CD4-positive, alpha-beta T cell treated with Interleukin-4 for 4 hours (primary cell): ENCODE measurements around the gene UCN2.

Experiments used
- DNase-seq: peaks from one replicate; pipeline ENCODE4 v3.0.0-alpha.2; 2020

The UCN2 gene

DNA sequence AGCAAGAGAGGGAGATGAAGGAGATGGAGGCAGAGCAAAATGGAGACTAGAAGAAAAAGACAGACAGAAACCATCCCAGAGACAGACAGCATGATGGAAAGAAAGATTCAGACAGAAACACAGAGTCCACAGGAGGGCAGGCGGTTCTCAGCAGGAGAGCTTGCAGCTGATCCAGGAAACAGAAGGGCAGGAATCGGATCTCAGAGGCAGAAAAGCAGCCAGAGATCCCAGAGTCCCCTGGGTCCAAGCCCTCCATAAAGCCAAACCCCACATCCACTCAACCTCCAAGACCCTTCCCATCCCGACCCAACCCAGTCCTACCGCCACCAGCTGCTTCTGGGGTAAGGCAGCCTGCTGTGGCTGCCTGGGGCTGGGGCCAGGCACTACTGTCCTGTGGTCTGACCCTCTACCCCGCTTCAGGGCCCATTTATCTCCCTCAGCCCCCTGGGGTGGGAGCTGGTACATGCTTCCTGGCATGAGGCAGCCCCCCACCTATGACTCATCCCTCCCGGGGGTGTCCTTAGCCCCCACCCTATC lies at the start of gene UCN2:
Gene UCN2, minus strand, starts transcription at position 400 of the 537 bp plus-strand sequence. CDS start 657 bp downstream, outside the sequence.
- DNase-seq: no peak

- no peak for DNase-seq
Observed at GRCh38 chr3:48612309-48612708, 48.7 kb upstream of the UCN2 start.

GRCh38 chr3:48609088-48610005 lies 45.8 kb upstream of the UCN2 start, which contains the start of gene UQCRC1:
TSS of gene UQCRC1 (minus strand) at chr3:48609646. CDS start at chr3:48609620, 26 bp downstream.
- DNase-seq: peak; percentile 90

DNA sequence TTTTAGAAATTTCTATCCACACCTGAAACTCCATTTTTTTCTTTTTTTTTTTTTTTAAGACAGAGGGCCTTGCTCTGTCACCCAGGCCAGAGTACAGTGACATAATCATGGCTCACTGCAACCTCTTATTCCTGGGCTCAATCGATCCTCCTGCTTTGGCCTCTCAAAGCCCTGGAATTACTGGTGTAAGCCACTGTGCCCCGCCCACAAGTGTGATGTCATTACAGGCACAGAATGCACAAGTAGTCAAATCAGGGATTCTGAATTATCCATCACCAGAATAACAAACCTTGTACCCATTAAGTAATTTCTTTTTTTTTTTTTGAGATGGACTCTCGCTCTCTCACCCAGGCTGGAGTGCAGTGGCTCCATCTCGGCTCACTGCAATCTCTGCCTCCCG lies 43.9 kb upstream of the UCN2 start:
- DNase-seq: no peak

GRCh38 chr3:48601622-48601994 lies 38.0 kb upstream of the UCN2 start:
- no peak for DNase-seq

DNA sequence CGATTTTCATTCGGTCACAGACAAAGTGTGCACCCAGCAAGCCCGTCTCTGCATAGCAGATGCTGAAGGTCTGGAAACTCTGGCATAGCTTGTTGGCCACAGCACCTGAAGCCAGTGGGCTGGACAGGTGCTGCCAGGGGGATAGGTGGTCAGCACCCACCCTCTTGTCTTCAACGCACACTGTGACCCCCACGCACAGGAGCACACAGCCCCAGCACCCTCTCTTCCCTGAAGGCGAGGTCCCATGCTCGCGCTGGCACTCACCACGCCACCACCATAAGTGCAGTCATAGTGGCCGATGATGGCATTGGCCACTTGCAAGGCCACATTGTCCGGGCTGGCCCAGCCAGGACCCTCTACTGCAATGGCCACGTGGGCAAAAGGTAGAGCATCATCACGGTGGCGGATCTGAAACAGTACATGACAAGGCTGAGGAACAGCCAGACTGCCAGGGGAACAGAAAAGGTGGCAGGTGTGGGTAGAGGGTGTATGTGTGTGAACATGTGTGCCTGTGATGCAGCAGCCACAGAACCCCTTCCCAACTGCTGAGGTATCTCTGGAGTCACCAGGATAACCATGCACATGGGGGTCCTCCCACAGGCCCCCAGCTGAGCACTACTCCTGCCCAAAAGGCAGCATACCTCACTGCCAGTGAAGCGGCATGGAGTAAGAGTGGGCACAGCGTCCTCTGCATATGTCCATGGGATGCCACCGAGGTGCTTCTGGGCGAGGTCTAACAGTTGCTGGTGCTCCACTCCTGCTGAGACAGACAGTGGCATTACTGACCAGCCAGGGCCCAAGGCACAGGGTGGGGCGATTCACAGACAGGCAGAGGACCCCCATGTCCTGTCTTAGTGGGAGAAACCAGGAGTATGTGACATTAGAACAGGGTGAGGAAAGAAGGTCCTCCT lies 37.4 kb upstream of the UCN2 start:
- no peak for DNase-seq

GRCh38 chr3:48599509-48600285 lies 36.1 kb upstream of the UCN2 start:
- no peak for DNase-seq

GRCh38 chr3:48599077-48599501 lies 35.5 kb upstream of the UCN2 start:
- DNase-seq: no peak

DNA sequence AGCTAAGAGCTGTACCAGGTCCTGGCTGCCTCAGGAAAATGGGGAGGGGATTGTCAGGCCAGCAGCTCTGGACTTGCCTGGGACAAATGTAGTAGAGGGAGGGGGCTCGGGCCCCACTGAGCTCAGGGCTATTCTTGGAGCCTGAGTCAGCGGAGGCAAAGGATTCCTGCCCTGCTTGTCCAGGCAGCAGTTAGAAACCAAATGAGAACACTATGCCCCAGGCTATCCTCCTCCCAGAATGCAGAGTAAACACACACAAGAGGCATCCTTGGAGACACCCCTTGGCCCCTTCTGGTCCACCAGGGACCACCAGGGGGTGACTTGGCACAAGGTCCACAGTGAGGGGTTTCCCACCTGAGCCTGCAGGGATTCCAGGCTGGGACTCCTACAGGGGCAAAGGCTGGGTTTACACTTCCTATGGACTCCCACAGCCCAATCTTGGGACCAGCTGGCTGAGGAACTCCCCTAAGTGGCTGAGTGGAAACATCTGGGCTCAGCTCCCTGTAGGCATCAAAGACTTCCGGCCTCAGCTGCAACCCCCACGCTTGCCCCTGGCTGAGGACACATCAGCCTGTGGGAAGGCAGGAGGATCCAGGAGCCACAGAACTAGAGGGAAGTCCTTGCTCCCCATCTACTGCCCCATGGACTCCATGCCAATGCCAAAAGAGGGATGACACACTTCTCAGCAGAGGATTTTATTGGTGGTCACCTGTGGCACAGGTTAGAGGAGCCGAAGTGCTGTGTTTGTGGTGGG lies 34.9 kb upstream of the UCN2 start:
- DNase-seq: no peak

DNA sequence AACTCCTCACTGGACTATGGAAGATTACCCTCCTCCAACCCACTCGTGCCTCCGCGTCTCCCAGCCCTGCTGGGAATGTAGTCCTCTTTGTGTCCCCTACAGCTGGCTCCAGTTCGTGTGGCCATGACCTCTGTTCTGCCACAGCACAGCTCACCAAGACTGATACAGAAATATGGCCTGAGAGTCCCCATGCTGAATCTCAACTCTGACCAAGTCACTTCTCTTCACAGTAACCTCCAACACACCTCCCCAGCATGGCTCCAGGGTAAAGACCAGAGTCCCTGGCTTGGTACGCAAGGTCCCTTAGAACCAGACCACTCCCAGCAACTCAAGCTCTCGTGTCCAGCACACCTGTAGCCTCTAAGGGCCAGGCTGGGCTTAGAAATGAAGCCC lies 33.8 kb upstream of the UCN2 start:
- no peak for DNase-seq

GRCh38 chr3:48596676-48597407 lies 33.3 kb upstream of the UCN2 start:
- no peak for DNase-seq

DNA sequence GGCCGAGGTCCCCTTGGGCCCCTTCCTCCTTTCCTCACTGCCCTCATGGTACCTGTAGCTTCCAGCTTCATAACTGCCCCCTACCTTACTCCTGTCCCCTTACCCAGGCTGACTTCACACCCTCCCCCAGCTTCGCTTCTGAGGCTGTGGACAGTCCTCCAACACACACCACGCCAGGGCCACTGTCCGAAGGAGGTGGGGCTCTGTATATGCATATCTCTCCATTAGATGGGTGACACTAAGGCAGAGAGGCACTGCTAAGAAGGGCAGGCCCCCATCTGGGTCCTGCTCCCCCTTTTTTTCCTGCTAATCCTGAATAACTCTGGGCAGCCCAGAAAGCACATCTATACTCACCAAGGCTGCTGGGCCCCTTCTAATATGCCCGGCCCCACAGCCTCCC lies 32.6 kb upstream of the UCN2 start:
- no peak for DNase-seq

DNA sequence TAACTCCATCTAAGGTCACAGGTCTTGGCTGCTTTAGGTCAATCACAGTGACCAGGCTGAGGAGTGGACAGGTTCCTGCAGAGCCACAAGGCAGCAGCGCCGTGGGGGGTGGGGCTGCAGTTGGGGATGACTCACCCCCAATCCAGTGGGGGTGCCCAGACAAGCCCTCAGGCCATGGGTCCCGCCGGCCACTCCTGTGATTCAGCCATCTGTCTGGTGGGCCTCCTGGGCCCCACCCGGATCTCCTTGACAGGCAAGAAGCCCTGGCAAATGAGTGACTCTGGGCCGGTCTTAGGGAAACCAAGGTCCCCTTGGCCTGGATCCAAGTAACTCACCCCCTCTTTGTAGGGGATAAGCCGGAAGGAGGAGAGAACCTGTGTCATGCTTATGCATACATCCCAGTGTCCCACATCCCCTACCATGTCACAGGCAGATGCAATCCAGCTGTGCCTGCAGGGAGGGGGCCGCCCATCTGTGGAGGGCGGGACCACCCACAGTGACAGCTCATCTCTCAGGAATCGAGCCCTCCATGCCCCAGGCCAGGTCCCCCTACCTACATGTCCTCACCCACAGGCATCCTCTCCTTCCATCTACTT lies 32.0 kb upstream of the UCN2 start:
- no peak for DNase-seq

- no peak for DNase-seq
Observed at GRCh38 chr3:48595075-48595525, 31.5 kb upstream of the UCN2 start, which contains the start of gene COL7A1. TSS of gene COL7A1 (minus strand) at chr3:48595329. CDS start at chr3:48595159, 170 bp downstream.

GRCh38 chr3:48594417-48595049 lies 31.0 kb upstream of the UCN2 start:
- no peak for DNase-seq

DNA sequence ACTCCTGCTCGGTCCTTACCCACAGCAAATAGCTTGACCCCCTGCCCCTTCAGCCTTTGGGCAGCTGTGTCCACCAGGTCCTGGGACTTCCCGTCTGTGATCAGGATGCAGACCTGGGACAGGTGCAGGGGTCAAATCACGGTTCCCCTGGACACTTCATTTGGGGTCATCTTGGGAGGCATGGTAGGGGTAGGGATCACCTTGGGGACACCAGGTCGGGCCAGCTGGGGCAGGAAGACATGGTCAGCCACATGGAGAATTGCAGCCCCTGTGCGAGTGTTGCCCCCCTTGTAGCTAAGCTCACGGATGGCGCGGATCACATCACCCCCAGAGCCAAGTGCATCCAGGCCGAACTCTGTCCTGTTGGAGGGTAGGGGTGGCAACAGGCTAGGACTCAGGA lies 29.8 kb upstream of the UCN2 start:
- DNase-seq: no peak

GRCh38 chr3:48592519-48593087 lies 29.0 kb upstream of the UCN2 start:
- no peak for DNase-seq

DNA sequence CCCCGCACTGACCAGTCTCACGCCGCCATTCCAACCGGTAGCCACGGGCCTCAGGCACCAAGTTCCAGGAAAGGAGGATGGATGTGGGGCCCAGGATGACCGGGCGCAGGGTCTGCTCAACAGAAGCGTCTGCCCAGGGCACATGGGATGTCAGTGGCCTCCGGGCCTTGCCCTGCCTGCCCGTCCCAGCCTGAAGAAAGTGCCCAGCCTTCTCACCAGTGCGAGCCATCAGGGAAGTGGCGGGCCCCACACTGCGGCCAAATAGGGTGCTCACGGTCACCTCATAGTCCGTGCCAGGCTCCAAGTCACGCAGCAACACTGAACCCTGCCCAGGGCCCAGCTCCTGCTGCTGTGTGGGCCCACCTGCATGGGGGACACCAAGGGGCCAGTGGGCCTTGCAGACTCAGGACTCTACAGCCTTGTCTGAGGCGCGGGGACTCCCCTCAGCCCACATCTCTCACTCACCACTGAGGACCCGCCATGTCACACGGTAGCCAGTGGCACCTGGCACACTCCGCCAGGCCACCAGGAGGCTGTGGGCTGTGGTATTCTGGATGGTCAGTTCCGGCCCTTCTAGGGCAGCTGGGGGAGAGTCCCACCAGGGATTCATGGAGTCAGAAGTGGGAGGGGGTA lies 28.4 kb upstream of the UCN2 start:
- DNase-seq: no peak

DNA sequence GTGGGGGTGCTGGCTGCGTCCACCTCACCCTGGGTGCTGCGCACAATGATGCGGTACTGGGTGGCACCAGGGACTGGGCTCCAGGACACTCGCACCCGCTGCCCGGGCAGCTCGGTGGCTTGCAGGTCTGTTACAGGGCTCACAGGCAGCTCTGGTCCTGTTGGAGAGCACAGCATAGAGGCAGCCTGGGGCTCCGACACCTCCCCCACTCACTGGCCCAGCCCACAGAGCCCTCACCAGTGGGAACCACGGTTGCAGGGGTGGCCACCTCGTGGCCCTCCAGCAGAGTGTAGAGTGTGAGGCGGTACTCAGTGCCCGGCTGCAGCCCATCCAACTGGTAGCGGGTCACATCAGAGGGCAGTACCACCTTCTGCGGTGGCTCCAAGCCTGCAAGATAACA lies 27.9 kb upstream of the UCN2 start:
- DNase-seq: no peak
